NCI-H748 (cell line): ENCODE measurements around the gene CYP4F12.
A peak's percentile ranks its signal among the peaks of the same experiment; 100 is the strongest.

Source experiments
- DNase-seq: peaks from one replicate; lab custom pipeline; 2025; ENCODE audit not compliant: unreplicated experiment; lab: John Stamatoyannopoulos, UW

Gene CYP4F12, protein sequence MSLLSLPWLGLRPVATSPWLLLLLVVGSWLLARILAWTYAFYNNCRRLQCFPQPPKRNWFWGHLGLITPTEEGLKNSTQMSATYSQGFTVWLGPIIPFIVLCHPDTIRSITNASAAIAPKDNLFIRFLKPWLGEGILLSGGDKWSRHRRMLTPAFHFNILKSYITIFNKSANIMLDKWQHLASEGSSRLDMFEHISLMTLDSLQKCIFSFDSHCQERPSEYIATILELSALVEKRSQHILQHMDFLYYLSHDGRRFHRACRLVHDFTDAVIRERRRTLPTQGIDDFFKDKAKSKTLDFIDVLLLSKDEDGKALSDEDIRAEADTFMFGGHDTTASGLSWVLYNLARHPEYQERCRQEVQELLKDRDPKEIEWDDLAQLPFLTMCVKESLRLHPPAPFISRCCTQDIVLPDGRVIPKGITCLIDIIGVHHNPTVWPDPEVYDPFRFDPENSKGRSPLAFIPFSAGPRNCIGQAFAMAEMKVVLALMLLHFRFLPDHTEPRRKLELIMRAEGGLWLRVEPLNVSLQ

DNA sequence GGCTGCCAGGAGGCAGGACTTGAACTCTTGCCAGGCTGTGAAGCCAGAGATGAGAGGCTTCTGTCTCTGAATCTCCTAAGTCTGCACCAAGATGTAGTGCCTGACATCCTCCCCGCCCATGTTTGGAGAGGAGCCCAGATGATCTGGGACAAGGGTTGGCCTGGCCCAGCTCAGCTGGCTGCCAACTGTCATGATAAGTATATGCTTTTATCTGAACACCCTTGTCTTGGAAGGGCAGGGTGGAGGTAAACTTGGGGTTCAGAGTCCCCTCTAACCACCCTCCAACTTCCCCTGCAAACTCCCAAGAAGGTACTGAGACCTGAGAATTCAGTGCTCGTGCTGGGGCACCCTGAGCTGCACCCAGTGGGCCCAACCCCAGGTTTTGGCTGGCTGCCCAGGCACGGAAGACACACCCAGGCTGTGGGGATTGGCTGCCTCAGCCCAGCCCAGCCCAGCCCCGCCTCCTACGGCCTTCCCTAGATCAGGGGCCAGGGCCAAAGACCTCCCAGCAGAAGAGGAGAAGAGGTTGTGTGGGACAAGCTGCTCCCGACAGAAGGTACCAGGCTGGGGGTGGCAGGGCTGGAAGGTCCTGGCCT, at the start of gene CYP4F12:
CYP4F12 (plus strand) TSS at position 508 of the 596 bp plus-strand sequence. CDS start 443 bp downstream, outside the sequence.
- DNase-seq: no peak

- DNase-seq: no peak
These were observed 49.1 kb upstream of the CYP4F12 start for GRCh38 chr19:15623711-15624318.

- no peak for DNase-seq
These were observed 44.5 kb upstream of the CYP4F12 start for GRCh38 chr19:15628236-15629002.

- DNase-seq: peak; percentile 48
These were observed 43.6 kb upstream of the CYP4F12 start for GRCh38 chr19:15629003-15629880.

DNA sequence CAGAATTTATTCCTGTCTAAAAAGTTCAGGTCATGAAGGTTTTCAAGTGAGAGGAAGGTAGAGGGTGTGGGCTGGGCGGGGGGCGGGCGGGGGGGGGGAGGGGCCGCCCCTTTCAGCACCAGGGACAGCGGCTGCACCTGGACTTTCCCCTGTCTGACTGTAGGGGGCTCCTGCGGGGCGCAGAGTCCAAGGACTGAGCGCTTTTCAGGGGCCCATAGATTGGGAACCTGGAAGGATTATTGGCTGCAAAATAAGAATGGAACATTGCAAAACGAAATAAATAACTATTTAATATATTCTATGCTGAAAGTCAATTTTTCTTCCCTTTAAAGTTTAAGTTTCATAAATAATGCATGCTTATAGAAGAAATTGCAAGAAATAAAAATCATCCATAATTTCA, 41.1 kb upstream of the CYP4F12 start:
- DNase-seq: peak; percentile 19

DNA sequence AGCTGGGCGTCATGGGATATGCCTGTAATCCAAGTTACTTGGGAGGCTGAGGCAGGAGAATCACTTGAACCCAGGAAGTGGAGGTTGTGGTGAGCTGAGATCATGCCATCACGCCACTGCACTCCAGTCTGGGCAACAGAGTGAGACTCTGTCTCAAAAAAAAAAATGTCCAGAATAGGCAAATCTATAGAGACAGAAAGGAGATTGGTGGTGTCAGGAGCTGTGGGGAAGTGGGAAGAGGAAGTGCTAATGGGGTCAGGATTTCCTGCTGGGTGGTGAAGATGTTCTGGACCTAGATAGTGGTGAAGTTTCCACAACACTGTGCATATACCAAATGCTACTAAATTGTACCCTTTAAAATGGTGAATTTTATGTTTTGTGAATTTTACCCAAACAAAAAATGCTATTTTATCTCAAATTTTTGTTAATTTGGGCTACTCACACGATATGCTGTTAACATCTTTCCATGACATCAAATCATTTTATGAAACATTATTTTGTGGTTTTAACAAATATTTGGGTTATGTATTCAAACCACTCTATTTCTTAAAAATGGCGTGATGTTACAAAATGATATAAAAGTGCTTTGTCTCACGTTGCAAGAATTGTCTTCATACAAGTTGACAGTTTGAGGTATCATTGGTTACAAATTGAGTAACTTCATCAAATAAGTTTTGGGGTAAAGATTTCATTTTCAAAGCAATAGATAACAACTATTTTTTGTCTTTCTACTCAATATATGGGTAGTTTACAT, 39.6 kb upstream of the CYP4F12 start:
- DNase-seq: no peak

DNA sequence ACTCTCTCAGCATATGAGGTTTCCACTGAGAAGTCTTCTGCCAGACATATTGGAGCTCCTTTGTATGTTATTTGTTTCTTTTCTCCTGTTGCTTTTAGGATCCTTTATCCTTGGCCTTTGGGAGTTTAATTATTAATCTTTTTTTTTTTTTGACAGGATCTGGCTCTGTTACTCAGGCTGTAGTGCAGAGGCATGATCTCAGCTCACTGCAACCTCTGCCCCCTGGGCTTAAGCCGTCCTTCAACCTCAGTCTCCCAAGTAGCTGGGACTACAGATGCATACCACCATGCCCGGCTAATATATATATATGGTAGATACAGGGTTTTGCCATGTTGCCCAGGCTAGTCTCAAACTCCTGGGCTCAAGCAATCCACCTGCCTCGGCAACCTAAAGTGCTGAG, 38.8 kb upstream of the CYP4F12 start:
- no peak for DNase-seq

DNA sequence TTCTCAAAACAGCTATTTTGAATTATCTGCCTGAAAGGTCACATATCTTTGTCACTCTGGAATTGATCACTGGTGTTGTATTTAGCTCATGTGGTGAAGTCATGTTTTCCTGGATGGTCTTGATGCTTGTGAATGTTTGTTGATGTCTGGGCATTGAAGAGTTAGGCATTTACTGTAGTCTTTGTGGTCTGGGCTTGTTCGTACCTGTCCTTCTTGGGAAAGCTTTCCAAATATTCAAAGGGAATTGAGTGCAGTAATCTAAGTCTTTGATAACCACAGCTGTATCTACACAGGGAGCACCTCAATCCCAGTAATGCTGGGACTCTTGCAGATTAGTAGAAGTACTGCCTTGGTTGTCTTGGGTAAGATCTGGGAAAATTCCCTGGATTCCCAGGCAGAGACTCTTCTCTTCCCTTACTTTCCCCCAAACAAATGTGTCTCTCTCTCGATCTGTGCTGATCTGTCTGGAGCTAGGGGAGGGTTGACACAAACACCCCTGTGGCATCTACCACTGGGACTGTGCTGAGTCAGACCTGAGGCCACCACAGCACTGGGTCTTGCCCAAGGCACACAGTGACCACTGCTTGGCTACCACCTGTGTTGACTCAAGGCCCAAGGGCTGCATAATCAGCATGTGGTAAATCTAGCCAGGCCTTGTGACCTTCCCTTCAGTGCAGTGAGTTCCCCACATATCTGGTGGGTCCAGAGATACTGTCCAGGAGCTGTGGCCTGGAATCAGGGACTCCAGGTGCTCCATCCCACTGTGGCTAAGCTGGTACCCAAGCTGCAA, 37.7 kb upstream of the CYP4F12 start:
- no peak for DNase-seq

DNA sequence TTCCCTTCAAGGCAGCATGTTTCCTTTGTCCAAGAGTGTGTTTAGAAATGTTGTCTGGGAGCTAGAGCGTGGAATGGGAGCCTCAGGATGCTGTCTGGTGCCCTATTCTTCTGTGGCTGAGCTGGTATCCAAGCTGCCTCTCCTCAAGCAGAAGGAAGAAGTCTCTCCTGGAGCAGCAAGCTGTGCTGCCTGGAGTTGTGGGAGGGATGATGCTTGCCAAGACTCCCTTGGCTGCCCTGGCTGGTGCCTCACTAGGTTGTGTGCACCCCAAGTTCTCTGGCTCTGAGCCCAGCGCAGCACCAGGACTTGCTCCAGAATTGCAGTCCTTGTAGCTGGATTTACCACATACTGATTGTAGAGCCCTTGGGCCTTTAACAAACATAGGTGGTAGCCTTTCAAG, 36.9 kb upstream of the CYP4F12 start:
- DNase-seq: no peak

DNA sequence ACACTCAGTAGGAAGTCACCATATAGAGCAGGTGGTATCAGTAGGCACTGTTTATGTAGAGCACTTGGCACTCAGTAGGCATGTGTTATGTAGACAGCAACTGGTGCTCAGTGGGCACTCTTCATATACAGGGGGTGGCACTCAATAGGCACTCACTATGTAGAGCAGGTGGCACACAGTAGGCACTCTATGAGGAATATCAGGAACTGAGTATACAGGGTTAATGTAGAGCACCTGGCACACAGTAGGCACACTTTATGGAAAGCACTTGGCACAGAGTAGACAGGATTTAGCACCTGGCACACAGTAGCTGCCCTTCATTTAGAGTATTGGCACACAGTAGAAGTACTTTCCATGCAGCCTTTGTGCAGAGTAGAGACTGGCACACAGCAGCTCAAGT, 33.3 kb upstream of the CYP4F12 start:
- no peak for DNase-seq

DNA sequence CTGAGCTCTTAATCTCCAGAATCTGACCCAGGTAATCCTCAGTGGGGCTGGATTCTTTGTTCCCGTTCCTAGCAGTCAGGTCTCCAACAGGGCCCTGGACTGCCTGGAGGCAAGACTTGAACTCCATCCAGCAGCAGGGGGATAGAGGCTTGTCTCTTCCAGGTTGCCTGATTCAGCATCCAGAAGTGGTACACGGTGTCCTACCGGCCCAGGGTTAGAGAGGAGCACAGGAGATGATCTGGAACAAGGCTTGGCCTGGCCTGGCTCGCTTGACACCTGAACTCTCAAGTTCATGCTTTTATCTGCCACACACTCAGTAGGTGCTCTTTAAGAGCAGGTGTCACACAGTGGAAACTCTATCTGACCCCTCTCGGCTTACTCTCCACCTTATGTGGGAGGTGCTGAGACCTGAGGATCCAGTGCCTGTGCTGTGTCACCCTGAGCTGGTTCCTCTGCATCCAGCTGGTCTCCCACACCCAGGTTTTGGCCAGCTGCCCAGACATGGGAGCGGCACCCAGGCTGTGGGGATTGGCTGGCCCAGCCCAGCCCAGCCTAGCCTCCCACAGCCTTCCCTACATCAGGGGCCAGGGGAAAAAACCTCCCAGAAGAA, 32.5 kb upstream of the CYP4F12 start, which contains the start of gene CYP4F3:
CYP4F3 (plus strand) TSS at position 604 of the 610 bp plus-strand sequence. CDS start 519 bp downstream, outside the sequence.
- peak; percentile 35 for DNase-seq

GRCh38 chr19:15640904-15641597, 31.8 kb upstream of the CYP4F12 start:
- DNase-seq: no peak

DNA sequence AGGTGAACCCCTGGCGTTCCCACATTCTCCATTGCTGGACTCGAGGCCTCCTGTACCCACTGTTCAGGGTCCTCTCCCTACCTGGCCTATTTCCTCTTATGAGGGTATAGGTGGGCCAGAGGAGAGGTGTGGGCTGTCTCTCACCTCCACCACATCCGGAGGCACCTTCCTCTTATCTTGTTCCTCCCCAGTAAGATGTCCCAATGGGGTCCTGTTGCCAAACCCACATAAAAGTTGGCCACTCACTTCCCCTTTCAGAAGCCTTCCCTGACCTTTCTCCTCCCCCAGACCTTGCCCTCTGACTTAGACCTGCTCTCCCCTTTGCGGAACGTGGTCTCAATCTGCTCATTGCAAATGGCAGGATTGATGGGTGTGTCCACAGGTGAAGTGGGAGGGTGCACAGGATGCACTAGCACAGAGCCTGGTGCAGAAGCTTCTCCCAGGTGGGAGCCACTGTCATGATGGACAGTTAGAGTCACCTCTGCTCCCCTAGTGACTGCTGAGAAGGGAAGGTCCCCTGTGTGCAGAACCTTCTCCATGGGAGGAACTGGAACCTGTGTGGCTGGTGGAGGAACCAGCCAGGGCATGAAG, 30.9 kb upstream of the CYP4F12 start:
- no peak for DNase-seq

DNA sequence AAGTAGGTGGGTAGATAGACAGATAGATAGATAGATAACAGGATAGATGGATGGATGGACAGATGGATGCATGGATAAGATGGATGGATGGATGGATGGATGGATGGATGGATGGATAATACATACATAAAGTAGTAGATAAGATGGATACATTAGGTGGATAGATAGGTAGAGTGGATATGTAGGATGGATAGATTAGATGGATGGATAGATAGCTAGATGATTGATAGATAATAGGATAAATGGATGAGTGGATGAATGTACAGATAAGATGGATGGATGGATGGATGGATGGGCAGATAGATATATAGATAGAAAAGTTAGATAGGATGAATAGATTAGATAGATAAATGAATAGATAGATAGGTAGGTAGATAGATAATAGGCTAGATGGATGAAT, 30.1 kb upstream of the CYP4F12 start:
- DNase-seq: no peak

GRCh38 chr19:15643387-15643786, 29.5 kb upstream of the CYP4F12 start:
- DNase-seq: no peak

GRCh38 chr19:15644066-15644741, 28.7 kb upstream of the CYP4F12 start:
- no peak for DNase-seq

- no peak for DNase-seq
These were observed 28.1 kb upstream of the CYP4F12 start for GRCh38 chr19:15644816-15645215.
